H1 (cell line): ENCODE measurements around the gene CDH22. TPM values are rescaled to one million over a fixed set of nuclear protein-coding genes. Genes with fewer than 3 reads are reported as not detected.

ENCODE experiments used
- ASH2L ChIP-seq: fragments of 200-600, 300-600 bp; sonication (generic); IDR thresholded peaks from one replicate; pipeline ENCODE4 v1.7.1; 2017; ENCODE audit warnings: low read length
- ATF2 ChIP-seq: IDR thresholded peaks from 2 replicates; pipeline ENCODE4 v1.6.1; 2012; ENCODE audit warnings: low read length, inconsistent platforms
- BCL11A ChIP-seq, 2 experiments: IDR thresholded peaks; one replicate each; pipeline ENCODE4 v1.6.1; 2011; ENCODE audit warnings: low read depth in 2 of 2, low read length in 2 of 2, mild to moderate bottlenecking in 2 of 2
- CBX5 ChIP-seq: fragments of 300-800, 300-1000 bp; sonication (generic); IDR thresholded peaks from 2 replicates; pipeline ENCODE4 v1.7.1; 2016; ENCODE audit warnings: antibody characterized with exemption, low read length, low read depth
- CREB1 ChIP-seq: IDR thresholded peaks from 2 replicates; pipeline ENCODE4 v1.6.1; 2012; ENCODE audit warnings: inconsistent platforms
- JUND ChIP-seq: IDR thresholded peaks from 2 replicates; pipeline ENCODE4 v1.6.1; 2011; ENCODE audit warnings: mild to moderate bottlenecking, improper control_type of control experiment, low read length
- POLR2A ChIP-seq, 2 experiments: IDR thresholded peaks; 1 replicate in 1 of 2; 2 replicates in 1 of 2; pipeline ENCODE4 v1.6.1; 2011; ENCODE audit warnings: low read depth in 2 of 2, low read length in 2 of 2, mild to moderate bottlenecking in 2 of 2; ENCODE audit errors: control extremely low read depth in 1 of 2
- TCF12 ChIP-seq: IDR thresholded peaks from 2 replicates; pipeline ENCODE4 v1.6.1; 2011; ENCODE audit warnings: low read depth, mild to moderate bottlenecking, low read length
- TEAD4 ChIP-seq: IDR thresholded peaks from 2 replicates; pipeline ENCODE4 v1.6.1; 2012; ENCODE audit warnings: low read depth, low read length, inconsistent platforms, mixed read lengths
- YY1 ChIP-seq: IDR thresholded peaks from 2 replicates; pipeline ENCODE4 v1.6.1; 2011; ENCODE audit warnings: low read depth, mild to moderate bottlenecking, low read length
- polyA plus RNA-seq, 7 experiments: library from polyadenylated mRNA; depleted of rRNA in 3 of 7; stranded (reverse) in 5 of 7; unstranded in 2 of 7; fragments of >200 nt in 5 of 7; fragments of 200-250 nt in 2 of 7; gene quantifications; 1 replicate in 5 of 7; 2 replicates in 1 of 7; 4 replicates in 1 of 7; pipeline versions ENCODE4 v1.2.1 to v1.2.3, GENCODE V29; 2011 to 2013; ENCODE audit warnings: missing spikeins in 2 of 7, mixed read lengths in 2 of 7
- total RNA-seq: library from RNA; stranded (reverse); fragmentation: NEBNext Ultra II Directional; extraction: Animal tissue kit (Norgen Biotek cat#: 25700); gene quantifications from 2 replicates; pipeline ENCODE4 v1.2.1, GENCODE V29; 2021
- TF ChIP-seq, protein P1 (sequence below): fragments of 300-600 bp; sonication (generic); IDR thresholded peaks from 2 replicates; pipeline ENCODE4 v1.7.1; 2012; ENCODE audit warnings: low read length, moderate library complexity, mild to moderate bottlenecking, inconsistent platforms; ENCODE audit not compliant: insufficient replicate concordance

CDH22 gene
- total and polyA plus RNA-seq, 2 of the 8 experiments (the other 6 are each of a cell fraction or from before 2014, with no cell fraction given) = 0.35 to 0.39 TPM

DNA sequence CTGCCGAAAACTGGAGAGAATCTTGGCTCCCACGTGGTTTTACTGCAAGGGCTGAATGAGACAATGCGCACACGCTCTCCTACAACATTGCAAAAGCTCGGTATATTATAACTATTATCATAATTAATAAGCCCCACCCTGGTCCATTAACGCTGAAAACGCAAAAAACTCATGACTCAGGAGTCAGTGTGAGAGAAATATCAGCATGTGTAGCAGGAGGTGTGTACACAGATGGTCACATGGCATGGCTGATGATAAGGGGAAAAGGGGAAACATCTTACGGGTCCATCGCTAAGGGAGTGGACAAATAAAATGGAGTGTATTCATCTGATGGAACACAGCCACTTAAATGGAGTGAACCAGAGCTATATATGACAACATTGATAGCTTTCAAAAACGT is 29.2 kb downstream of the CDH22 start (continued):
- TF ChIP-seq, protein P1, sequence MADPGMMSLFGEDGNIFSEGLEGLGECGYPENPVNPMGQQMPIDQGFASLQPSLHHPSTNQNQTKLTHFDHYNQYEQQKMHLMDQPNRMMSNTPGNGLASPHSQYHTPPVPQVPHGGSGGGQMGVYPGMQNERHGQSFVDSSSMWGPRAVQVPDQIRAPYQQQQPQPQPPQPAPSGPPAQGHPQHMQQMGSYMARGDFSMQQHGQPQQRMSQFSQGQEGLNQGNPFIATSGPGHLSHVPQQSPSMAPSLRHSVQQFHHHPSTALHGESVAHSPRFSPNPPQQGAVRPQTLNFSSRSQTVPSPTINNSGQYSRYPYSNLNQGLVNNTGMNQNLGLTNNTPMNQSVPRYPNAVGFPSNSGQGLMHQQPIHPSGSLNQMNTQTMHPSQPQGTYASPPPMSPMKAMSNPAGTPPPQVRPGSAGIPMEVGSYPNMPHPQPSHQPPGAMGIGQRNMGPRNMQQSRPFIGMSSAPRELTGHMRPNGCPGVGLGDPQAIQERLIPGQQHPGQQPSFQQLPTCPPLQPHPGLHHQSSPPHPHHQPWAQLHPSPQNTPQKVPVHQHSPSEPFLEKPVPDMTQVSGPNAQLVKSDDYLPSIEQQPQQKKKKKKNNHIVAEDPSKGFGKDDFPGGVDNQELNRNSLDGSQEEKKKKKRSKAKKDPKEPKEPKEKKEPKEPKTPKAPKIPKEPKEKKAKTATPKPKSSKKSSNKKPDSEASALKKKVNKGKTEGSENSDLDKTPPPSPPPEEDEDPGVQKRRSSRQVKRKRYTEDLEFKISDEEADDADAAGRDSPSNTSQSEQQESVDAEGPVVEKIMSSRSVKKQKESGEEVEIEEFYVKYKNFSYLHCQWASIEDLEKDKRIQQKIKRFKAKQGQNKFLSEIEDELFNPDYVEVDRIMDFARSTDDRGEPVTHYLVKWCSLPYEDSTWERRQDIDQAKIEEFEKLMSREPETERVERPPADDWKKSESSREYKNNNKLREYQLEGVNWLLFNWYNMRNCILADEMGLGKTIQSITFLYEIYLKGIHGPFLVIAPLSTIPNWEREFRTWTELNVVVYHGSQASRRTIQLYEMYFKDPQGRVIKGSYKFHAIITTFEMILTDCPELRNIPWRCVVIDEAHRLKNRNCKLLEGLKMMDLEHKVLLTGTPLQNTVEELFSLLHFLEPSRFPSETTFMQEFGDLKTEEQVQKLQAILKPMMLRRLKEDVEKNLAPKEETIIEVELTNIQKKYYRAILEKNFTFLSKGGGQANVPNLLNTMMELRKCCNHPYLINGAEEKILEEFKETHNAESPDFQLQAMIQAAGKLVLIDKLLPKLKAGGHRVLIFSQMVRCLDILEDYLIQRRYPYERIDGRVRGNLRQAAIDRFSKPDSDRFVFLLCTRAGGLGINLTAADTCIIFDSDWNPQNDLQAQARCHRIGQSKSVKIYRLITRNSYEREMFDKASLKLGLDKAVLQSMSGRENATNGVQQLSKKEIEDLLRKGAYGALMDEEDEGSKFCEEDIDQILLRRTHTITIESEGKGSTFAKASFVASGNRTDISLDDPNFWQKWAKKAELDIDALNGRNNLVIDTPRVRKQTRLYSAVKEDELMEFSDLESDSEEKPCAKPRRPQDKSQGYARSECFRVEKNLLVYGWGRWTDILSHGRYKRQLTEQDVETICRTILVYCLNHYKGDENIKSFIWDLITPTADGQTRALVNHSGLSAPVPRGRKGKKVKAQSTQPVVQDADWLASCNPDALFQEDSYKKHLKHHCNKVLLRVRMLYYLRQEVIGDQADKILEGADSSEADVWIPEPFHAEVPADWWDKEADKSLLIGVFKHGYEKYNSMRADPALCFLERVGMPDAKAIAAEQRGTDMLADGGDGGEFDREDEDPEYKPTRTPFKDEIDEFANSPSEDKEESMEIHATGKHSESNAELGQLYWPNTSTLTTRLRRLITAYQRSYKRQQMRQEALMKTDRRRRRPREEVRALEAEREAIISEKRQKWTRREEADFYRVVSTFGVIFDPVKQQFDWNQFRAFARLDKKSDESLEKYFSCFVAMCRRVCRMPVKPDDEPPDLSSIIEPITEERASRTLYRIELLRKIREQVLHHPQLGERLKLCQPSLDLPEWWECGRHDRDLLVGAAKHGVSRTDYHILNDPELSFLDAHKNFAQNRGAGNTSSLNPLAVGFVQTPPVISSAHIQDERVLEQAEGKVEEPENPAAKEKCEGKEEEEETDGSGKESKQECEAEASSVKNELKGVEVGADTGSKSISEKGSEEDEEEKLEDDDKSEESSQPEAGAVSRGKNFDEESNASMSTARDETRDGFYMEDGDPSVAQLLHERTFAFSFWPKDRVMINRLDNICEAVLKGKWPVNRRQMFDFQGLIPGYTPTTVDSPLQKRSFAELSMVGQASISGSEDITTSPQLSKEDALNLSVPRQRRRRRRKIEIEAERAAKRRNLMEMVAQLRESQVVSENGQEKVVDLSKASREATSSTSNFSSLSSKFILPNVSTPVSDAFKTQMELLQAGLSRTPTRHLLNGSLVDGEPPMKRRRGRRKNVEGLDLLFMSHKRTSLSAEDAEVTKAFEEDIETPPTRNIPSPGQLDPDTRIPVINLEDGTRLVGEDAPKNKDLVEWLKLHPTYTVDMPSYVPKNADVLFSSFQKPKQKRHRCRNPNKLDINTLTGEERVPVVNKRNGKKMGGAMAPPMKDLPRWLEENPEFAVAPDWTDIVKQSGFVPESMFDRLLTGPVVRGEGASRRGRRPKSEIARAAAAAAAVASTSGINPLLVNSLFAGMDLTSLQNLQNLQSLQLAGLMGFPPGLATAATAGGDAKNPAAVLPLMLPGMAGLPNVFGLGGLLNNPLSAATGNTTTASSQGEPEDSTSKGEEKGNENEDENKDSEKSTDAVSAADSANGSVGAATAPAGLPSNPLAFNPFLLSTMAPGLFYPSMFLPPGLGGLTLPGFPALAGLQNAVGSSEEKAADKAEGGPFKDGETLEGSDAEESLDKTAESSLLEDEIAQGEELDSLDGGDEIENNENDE = no peak
- TF ChIP-seq ATF2 = no peak
- TF ChIP-seq BCL11A (IDR thresholded peaks at IDR 0.05; ENCODE audit: low read depth in 2 of 2, low read length in 2 of 2) = no peak
- no peak for TF ChIP-seq YY1
- TF ChIP-seq POLR2A (IDR thresholded peaks at IDR 0.05; ENCODE audit: control extremely low read depth in 1 of 2, low read depth in 2 of 2, low read length in 2 of 2) = no peak
- TF ChIP-seq TCF12 = no peak
- TF ChIP-seq CREB1 = no peak
- no peak for TF ChIP-seq ASH2L
- TF ChIP-seq JUND = no peak
- TF ChIP-seq TEAD4 = no peak
- no peak for TF ChIP-seq CBX5
